ENCODE results near the gene FHAD1. TPM values are rescaled to one million over a fixed set of nuclear protein-coding genes. Genes with fewer than 3 reads are reported as not detected.
"Not testable (repeated sequence)": the region's sequence is repeated elsewhere in the genome, so short reads cannot be mapped to it uniquely, and the experiment has no call there.

The FHAD1 gene
- total RNA-seq, 2 experiments from 2014 or later, result 0.34 to 0.64 TPM

- Mint-ChIP-seq H3K4me1 (no peaks in the 10 kb centered on the region), H3K36me3 (no peaks in the 10 kb centered on the region), H3K27ac (no peak overlapping the region), H3K27me3 (peaks cover 6% of the 10 kb centered on the region), H3K4me3 (no peak overlapping the region), H3K9me3 (no peaks in the 10 kb centered on the region)
- ATAC-seq (ENCODE audit: low read depth), result no peak
- POLR2A ChIA-PET, result interaction anchor here (0.6 kb wide), 1 partner anchor 106 kb away, joined by 3 read pairs; no protein-coding TSS in a partner anchor
- no peak for DNase-seq
Measured at GRCh38 chr1:15279576-15280230, 32.7 kb downstream of the FHAD1 start.

GRCh38 chr1:15280416-15280815 is 33.4 kb downstream of the FHAD1 start:
- ATAC-seq (ENCODE audit: low read depth) (no peak), DNase-seq (no peak)
- Mint-ChIP-seq H3K27me3 (peaks cover 6% of the 10 kb centered on the region), H3K9me3 (no peaks in the 10 kb centered on the region), H3K27ac (no peak overlapping the region), H3K4me3 (no peak overlapping the region), H3K4me1 (no peaks in the 10 kb centered on the region), H3K36me3 (no peaks in the 10 kb centered on the region)
- POLR2A ChIA-PET, result no interaction called here

- no peak overlapping the region for H3K4me3 Mint-ChIP-seq
- no peaks in the 10 kb centered on the region for H3K9me3 Mint-ChIP-seq
- DNase-seq (no peak), ATAC-seq (ENCODE audit: low read depth) (no peak)
- POLR2A ChIA-PET, result no interaction called here
- H3K36me3 Mint-ChIP-seq, result no peaks in the 10 kb centered on the region
- no peaks in the 10 kb centered on the region for H3K4me1 Mint-ChIP-seq
- H3K27ac Mint-ChIP-seq, result no peak overlapping the region
- peaks cover 6% of the 10 kb centered on the region for H3K27me3 Mint-ChIP-seq
Measured at GRCh38 chr1:15282038-15282437, 35.0 kb downstream of the FHAD1 start.

DNA sequence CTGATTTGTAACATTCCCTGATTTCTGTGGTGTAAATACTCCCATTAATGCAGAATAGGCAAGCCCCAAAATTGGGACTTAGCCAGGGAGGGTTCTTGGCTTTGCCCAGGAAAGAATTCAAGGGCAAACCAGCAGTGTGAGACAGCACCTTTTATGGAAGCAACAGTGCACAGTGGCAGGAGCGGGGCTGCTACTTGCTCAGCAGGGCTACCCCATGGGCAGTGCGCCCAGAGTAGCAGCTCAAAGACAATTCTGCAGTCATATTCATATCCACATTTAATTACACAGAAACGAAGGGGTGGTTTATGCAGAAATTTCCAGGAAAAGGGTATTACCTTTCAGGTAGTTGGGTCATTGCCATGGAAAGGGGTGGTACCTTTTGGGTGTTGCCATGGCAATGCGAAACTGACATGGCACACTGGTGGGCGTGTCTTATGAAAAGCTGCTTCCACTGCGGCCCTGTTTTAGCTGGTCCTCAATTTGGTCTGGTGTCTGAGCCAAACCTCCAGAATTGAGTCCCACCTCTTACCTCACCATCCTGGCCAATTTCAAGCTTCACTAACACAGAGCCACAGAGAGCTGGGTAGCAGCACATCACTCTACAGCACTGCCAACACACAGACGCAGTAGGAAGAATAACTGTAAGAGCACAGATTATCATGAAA is 35.9 kb downstream of the FHAD1 start:
- no peak overlapping the region for H3K27ac Mint-ChIP-seq
- H3K4me3 Mint-ChIP-seq, result no peak overlapping the region
- H3K9me3 Mint-ChIP-seq, result no peaks in the 10 kb centered on the region
- POLR2A ChIA-PET, result no interaction called here
- no peaks in the 10 kb centered on the region for H3K36me3 Mint-ChIP-seq
- no peak for DNase-seq
- peaks cover 7% of the 10 kb centered on the region for H3K27me3 Mint-ChIP-seq
- H3K4me1 Mint-ChIP-seq, result no peaks in the 10 kb centered on the region
- ATAC-seq (ENCODE audit: low read depth), result no peak

DNA sequence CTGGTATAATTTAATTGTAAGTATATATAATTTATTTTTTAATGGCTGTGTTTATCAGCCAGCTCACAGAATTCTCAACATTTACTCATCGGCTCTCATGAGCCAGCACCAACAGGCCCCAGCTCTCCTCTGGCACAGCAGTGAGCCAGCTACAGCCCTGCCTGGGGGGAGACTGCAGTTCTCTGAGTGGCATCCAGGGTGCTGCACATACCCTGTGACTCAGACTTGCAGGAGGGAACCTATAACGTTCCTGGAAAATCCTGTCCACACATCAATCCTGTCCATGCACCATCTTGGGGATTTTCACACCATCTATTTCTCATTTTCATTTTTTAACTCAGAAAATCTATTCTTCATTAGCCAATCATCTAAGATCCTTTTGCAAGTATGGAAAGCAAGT is 36.5 kb downstream of the FHAD1 start:
- Mint-ChIP-seq H3K4me1 (no peaks in the 10 kb centered on the region), H3K27ac (no peak overlapping the region), H3K4me3 (no peak overlapping the region), H3K36me3 (no peaks in the 10 kb centered on the region), H3K9me3 (no peaks in the 10 kb centered on the region), H3K27me3 (peaks cover 8% of the 10 kb centered on the region)
- ATAC-seq (ENCODE audit: low read depth) (no peak), DNase-seq (no peak)
- POLR2A ChIA-PET, result no interaction called here

GRCh38 chr1:15286452-15286851 is 39.4 kb downstream of the FHAD1 start:
- POLR2A ChIA-PET, result no interaction called here
- DNase-seq, result no peak
- Mint-ChIP-seq H3K9me3 (no peaks in the 10 kb centered on the region), H3K36me3 (no peaks in the 10 kb centered on the region), H3K4me3 (no peak overlapping the region), H3K27ac (no peak overlapping the region), H3K4me1 (no peaks in the 10 kb centered on the region), H3K27me3 (peaks cover 4% of the 10 kb centered on the region)
- no peak for ATAC-seq (ENCODE audit: low read depth)

GRCh38 chr1:15287035-15287979 is 40.3 kb downstream of the FHAD1 start:
- ATAC-seq (ENCODE audit: low read depth) (no peak), DNase-seq (no peak)
- Mint-ChIP-seq H3K4me1 (no peaks in the 10 kb centered on the region), H3K27ac (no peak overlapping the region), H3K9me3 (no peaks in the 10 kb centered on the region), H3K4me3 (no peak overlapping the region), H3K27me3 (peaks cover 4% of the 10 kb centered on the region), H3K36me3 (no peaks in the 10 kb centered on the region)
- POLR2A ChIA-PET, result no interaction called here

- H3K36me3 Mint-ChIP-seq, result no peaks in the 10 kb centered on the region
- H3K4me1 Mint-ChIP-seq, result no peaks in the 10 kb centered on the region
- no peak overlapping the region for H3K4me3 Mint-ChIP-seq
- DNase-seq (no peak), ATAC-seq (ENCODE audit: low read depth) (no peak)
- H3K27ac Mint-ChIP-seq, result no peak overlapping the region
- POLR2A ChIA-PET, result no interaction called here
- H3K27me3 Mint-ChIP-seq, result peaks cover 6% of the 10 kb centered on the region
- no peaks in the 10 kb centered on the region for H3K9me3 Mint-ChIP-seq
Measured at GRCh38 chr1:15288173-15288926, 41.3 kb downstream of the FHAD1 start.

DNA sequence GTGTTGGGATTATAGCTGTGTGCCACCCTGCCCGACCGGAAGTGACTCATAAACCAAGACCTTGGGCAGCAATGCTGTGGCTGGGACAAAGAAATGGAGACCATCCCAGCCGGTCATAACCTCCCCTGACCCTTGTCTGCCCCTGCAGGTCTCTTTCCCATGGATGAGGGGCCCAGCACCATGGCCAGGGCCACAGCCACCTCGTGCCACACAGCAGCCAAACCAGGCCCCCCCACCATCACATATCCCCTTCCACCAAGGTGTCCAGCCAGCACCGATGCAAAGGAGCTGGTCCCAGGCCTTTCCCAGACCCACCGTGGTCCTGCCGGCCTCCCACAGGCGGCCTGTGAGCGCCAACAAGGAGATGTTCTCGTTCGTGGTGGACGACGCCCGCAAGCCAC is 42.2 kb downstream of the FHAD1 start:
- POLR2A ChIA-PET, result no interaction called here
- no peak for ATAC-seq (ENCODE audit: low read depth)
- Mint-ChIP-seq H3K27ac (no peak overlapping the region), H3K4me3 (no peak overlapping the region), H3K27me3 (peaks cover 7% of the 10 kb centered on the region), H3K4me1 (no peaks in the 10 kb centered on the region), H3K36me3 (no peaks in the 10 kb centered on the region), H3K9me3 (no peaks in the 10 kb centered on the region)
- DNase-seq, result no peak

- H3K27ac Mint-ChIP-seq, result no peak overlapping the region
- ATAC-seq (ENCODE audit: low read depth) (no peak), DNase-seq (no peak)
- no peak overlapping the region for H3K4me3 Mint-ChIP-seq
- H3K36me3 Mint-ChIP-seq, result no peaks in the 10 kb centered on the region
- H3K4me1 Mint-ChIP-seq, result no peaks in the 10 kb centered on the region
- peaks cover 7% of the 10 kb centered on the region for H3K27me3 Mint-ChIP-seq
- H3K9me3 Mint-ChIP-seq, result no peaks in the 10 kb centered on the region
- POLR2A ChIA-PET, result no interaction called here
Measured at GRCh38 chr1:15290382-15290781, 43.4 kb downstream of the FHAD1 start.

DNA sequence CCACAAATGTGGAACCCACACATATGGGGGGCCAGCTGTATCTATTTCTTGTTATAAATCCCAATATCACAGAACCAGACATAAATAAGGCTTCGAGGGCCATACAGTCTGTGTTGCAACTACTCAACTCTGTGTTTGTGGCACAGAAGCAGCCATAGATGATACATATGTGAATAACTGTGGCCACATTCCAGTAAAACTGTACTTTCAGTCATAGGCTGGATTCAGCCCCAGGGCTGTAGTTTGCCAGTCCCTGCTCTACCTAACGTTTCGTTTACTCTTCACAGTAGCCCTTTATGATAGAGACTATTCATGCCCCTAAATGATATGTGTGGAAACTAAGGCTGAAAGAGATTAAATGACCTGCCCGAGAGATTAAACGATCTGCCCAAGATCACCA is 48.7 kb downstream of the FHAD1 start:
- H3K36me3 Mint-ChIP-seq, result no peaks in the 10 kb centered on the region
- H3K27ac Mint-ChIP-seq, result no peak overlapping the region
- peaks cover 3% of the 10 kb centered on the region for H3K27me3 Mint-ChIP-seq
- ATAC-seq (ENCODE audit: low read depth) (no peak), DNase-seq (no peak)
- peaks cover 5% of the 10 kb centered on the region for H3K4me1 Mint-ChIP-seq
- no peak overlapping the region for H3K4me3 Mint-ChIP-seq
- POLR2A ChIA-PET, result no interaction called here
- H3K9me3 Mint-ChIP-seq, result no peaks in the 10 kb centered on the region

DNA sequence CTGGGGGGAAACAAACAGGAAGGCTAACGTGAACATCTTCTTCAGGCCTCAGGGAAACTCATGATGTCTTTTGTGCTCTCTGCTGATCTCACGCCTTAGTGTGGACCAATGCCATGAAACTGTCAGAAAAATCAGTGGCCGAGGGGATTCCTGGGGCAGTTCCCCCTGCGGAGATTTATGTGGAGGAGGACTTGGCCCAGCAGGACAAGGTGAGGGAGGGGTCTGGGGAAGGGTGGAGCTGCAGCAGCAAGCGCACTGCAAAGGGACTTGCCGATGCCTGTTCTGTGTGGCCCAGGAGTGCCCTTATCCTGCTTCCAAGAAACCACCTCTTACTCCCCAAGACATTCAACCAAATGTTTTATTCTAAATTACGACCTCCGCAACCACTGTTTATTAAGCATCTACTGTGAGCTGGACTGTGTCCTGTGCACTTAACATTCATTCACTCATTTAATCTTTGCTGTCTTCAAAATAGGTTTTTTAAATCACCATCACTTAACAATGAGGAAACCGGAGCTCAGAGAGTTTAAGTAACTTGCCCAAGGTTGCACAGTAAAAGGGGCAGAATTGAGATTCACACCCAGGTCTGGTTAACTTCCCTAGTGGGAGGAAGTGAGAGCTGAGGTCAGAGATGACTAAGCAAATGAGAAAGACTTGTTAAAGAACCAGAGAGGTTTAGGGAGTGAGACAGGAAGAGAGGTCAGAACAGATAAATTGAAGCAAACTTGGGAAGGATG is 49.7 kb downstream of the FHAD1 start:
- ATAC-seq (ENCODE audit: low read depth) (no peak), DNase-seq (no peak)
- no peak overlapping the region for H3K27ac Mint-ChIP-seq
- POLR2A ChIA-PET, result no interaction called here
- no peaks in the 10 kb centered on the region for H3K36me3 Mint-ChIP-seq
- H3K9me3 Mint-ChIP-seq, result no peaks in the 10 kb centered on the region
- H3K27me3 Mint-ChIP-seq, result peaks cover 3% of the 10 kb centered on the region
- H3K4me3 Mint-ChIP-seq, result no peak overlapping the region
- H3K4me1 Mint-ChIP-seq, result peaks cover 5% of the 10 kb centered on the region

- H3K4me3 Mint-ChIP-seq; H3K36me3 Mint-ChIP-seq; POLR2A ChIA-PET; H3K9me3 Mint-ChIP-seq; DNase-seq; ATAC-seq (ENCODE audit: low read depth); H3K27ac Mint-ChIP-seq; H3K4me1 Mint-ChIP-seq; H3K27me3 Mint-ChIP-seq: not testable (repeated sequence)
Measured at GRCh38 chr1:15297975-15298374, 51.0 kb downstream of the FHAD1 start.

All from activated naive CD8-positive, alpha-beta T cell treated with anti-CD3 and anti-CD28 coated beads, Interleukin-2, amount 10 ng/mL, durations not matched to agents 7 days and 5 days (primary cell).